Upper lobe of left lung (tissue), 6 donors: Measurements from ENCODE around the gene KRT85. TPM values are rescaled to one million over a fixed set of nuclear protein-coding genes. Genes with fewer than 3 reads are reported as not detected.

Experiments
- ATAC-seq, 2 donors: fragments of 200-7000 bp; cut with Tn5 transposase; one replicate each; pipeline ENCODE4 v1.9.1; 2022; ENCODE audit warnings: mild to moderate bottlenecking in 2 of 2, moderate library complexity in 2 of 2; ENCODE audit not compliant: low FRiP score in 2 of 2
- DNase-seq, 2 donors: peaks; one replicate each; pipeline ENCODE4 v3.0.0-alpha.2; 2019 to 2020
- H3K27ac ChIP-seq, 4 donors: fragments of 200-600 bp; sonication (generic); one replicate each; pipeline ENCODE4 v1.5.1; 2016 to 2019
- H3K27me3 ChIP-seq, 4 donors: fragments of 200-600 bp; sonication (generic); one replicate each; pipeline ENCODE4 v1.5.1; 2017 to 2019
- H3K36me3 ChIP-seq, 4 donors: fragments of 200-600 bp; sonication (generic); one replicate each; pipeline ENCODE4 v1.5.1; 2016 to 2019
- H3K4me1 ChIP-seq, 4 donors: fragments of 200-600 bp; sonication (generic); one replicate each; pipeline ENCODE4 v1.5.1; 2018 to 2019
- H3K4me3 ChIP-seq, 4 donors: fragments of 200-600 bp; sonication (generic); one replicate each; pipeline ENCODE4 v1.5.1; 2017 to 2019; ENCODE audit warnings: mild to moderate bottlenecking in 2 of 4, moderate library complexity in 1 of 4
- H3K9me3 ChIP-seq, 4 donors: fragments of 200-600 bp; sonication (generic); one replicate each; pipeline ENCODE4 v1.5.1; 2018 to 2019
- CTCF ChIP-seq, 6 experiments: fragments of 450-650 bp in 4 of 6; fragments of 200-600 bp in 2 of 6; sonication (generic) in 2 of 6; IDR thresholded peaks; one replicate each; pipeline ENCODE4 v1.5.1; 2016 to 2019; ENCODE audit warnings: antibody characterized with exemption in 6 of 6
- EP300 ChIP-seq, 4 donors: sonication (generic); formaldehyde crosslinking; IDR thresholded peaks; one replicate each; pipeline ENCODE4 v1.5.1; 2017; ENCODE audit warnings: antibody characterized with exemption in 4 of 4, control low read depth in 2 of 4
- POLR2A ChIP-seq, 4 donors: fragments of 450-650 bp; IDR thresholded peaks; one replicate each; pipeline ENCODE4 v1.5.1; 2016 to 2017; ENCODE audit warnings: antibody characterized with exemption in 4 of 4, mild to moderate bottlenecking in 2 of 4
- POLR2AphosphoS5 ChIP-seq, 2 donors: sonication (generic); formaldehyde crosslinking; IDR thresholded peaks; one replicate each; pipeline ENCODE4 v1.5.1; 2017; ENCODE audit warnings: antibody characterized with exemption in 2 of 2
- WGBS, 2 donors: methylation state at CpG; one replicate each; pipeline ENCODE4 v1.1.5; 2017 to 2018; 5-methylcytosine and 5-hydroxymethylcytosine counted together
- total RNA-seq, 6 donors: library from RNA; depleted of rRNA in 4 of 6; stranded (reverse); fragments of >200 nt in 4 of 6; gene quantifications; one replicate each; pipeline versions ENCODE4 v1.1.0 to v1.2.1, GENCODE V29; 2016 to 2021
- donor health status: DM: no; HTN: no; CAD: no; lungs with moderate emphysema.
- donor health status: DM: no; HTN: yes; CAD: no; lungs with severe emphysema.

The KRT85 gene
- total RNA-seq, 6 donors from 2014 or later = not detected

GRCh38 chr12:52395761-52396434 is 28.6 kb upstream of the KRT85 start:
- DNase-seq = peak in 1 of 2 donors; percentile 40
- Histone ChIP-seq H3K27me3 (no peaks in the 10 kb centered on the region), H3K36me3 (no peaks in the 10 kb centered on the region), H3K27ac (no peak overlapping the region), H3K4me1 (no peaks in the 10 kb centered on the region), H3K4me3 (no peak overlapping the region), H3K9me3 (no peaks in the 10 kb centered on the region)
- TF ChIP-seq CTCF (IDR thresholded peaks at IDR 0.05) (peak in 3 of 6 experiments; percentile 17 to 47 (median 27)), POLR2A (IDR thresholded peaks at IDR 0.05) (no peak)
- ATAC-seq = peak in 1 of 2 donors; percentile 11
- WGBS, 2 donors = 59 to 72% methylated on average over 15 to 19 of the region's 20 CpGs

- 78 to 80% methylated on average over 4 to 13 of the region's 13 CpGs for WGBS, 2 donors
- ATAC-seq (no peak), DNase-seq (peak in 1 of 2 donors; percentile 41)
- H3K4me1 ChIP-seq = no peaks in the 10 kb centered on the region
- H3K9me3 ChIP-seq = no peaks in the 10 kb centered on the region
- no peaks in the 10 kb centered on the region for H3K36me3 ChIP-seq
- no peak overlapping the region for H3K4me3 ChIP-seq
- no peak overlapping the region for H3K27ac ChIP-seq
- no peaks in the 10 kb centered on the region for H3K27me3 ChIP-seq
- TF ChIP-seq POLR2AphosphoS5 (IDR thresholded peaks at IDR 0.05) (no peak), POLR2A (IDR thresholded peaks at IDR 0.05) (no peak), CTCF (IDR thresholded peaks at IDR 0.05) (no peak), EP300 (IDR thresholded peaks at IDR 0.05) (no peak)
Measured at GRCh38 chr12:52394836-52395405, 27.6 kb upstream of the KRT85 start.

- Histone ChIP-seq H3K4me3 (no peak overlapping the region), H3K27ac (no peak overlapping the region), H3K27me3 (no peaks in the 10 kb centered on the region), H3K9me3 (no peaks in the 10 kb centered on the region), H3K4me1 (no peaks in the 10 kb centered on the region), H3K36me3 (no peaks in the 10 kb centered on the region)
- DNase-seq (no peak), ATAC-seq (no peak)
- TF ChIP-seq EP300 (IDR thresholded peaks at IDR 0.05) = no peak
- no peak for TF ChIP-seq CTCF (IDR thresholded peaks at IDR 0.05)
- no peak for TF ChIP-seq POLR2AphosphoS5 (IDR thresholded peaks at IDR 0.05)
- TF ChIP-seq POLR2A (IDR thresholded peaks at IDR 0.05) = no peak
- WGBS, 2 donors = 77 to 89% methylated on average over 4 to 7 of the region's 7 CpGs
Measured at GRCh38 chr12:52392465-52393007, 25.3 kb upstream of the KRT85 start.

GRCh38 chr12:52391618-52392002 is 24.3 kb upstream of the KRT85 start:
- Histone ChIP-seq H3K27me3 (no peaks in the 10 kb centered on the region), H3K4me1 (no peaks in the 10 kb centered on the region), H3K27ac (no peak overlapping the region), H3K9me3 (no peaks in the 10 kb centered on the region), H3K4me3 (no peak overlapping the region), H3K36me3 (no peaks in the 10 kb centered on the region)
- ATAC-seq (no peak), DNase-seq (peak in 1 of 2 donors; percentile 51)
- 17 to 61% methylated on average over 2 to 4 of the region's 4 CpGs for WGBS, 2 donors
- TF ChIP-seq POLR2A (IDR thresholded peaks at IDR 0.05) (no peak), EP300 (IDR thresholded peaks at IDR 0.05) (no peak), CTCF (IDR thresholded peaks at IDR 0.05) (no peak), POLR2AphosphoS5 (IDR thresholded peaks at IDR 0.05) (no peak)
